Breast epithelium (tissue), 4 donors: ENCODE measurements around the gene POR. TPM values are rescaled to one million over a fixed set of nuclear protein-coding genes. Genes with fewer than 3 reads are reported as not detected.

Experiments
- DNase-seq, 2 donors: peaks; one replicate each; pipeline ENCODE4 v3.0.0-alpha.2; 2019; ENCODE audit warnings: low spot score in 2 of 2
- H3K27ac ChIP-seq, 2 donors: fragments of 200-600 bp; sonication (generic) in 1 of 2; one replicate each; pipeline ENCODE4 v1.5.1; 2016 to 2019; ENCODE audit warnings: mild to moderate bottlenecking in 1 of 2
- H3K27me3 ChIP-seq, 2 donors: fragments of 200-600 bp; sonication (generic) in 1 of 2; one replicate each; pipeline versions ENCODE4 v1.5.1 to v1.6.0; 2017 to 2019; ENCODE audit warnings: control low read depth in 1 of 2, mild to moderate bottlenecking in 1 of 2
- H3K36me3 ChIP-seq: fragments of 200-600 bp; one replicate; pipeline ENCODE4 v1.5.1; 2019
- H3K4me1 ChIP-seq, 2 donors: fragments of 200-600 bp; sonication (generic); one replicate each; pipeline ENCODE4 v1.5.1; 2016 to 2019; ENCODE audit warnings: control low read depth in 1 of 2
- H3K4me3 ChIP-seq, 3 donors: fragments of 200-600 bp; sonication (generic); 1 replicate in 2 of 3; 2 replicates in 1 of 3; pipeline ENCODE4 v1.5.1; 2016 to 2019; ENCODE audit warnings: mild to moderate bottlenecking in 3 of 3, moderate library complexity in 2 of 3
- H3K9me3 ChIP-seq, 2 donors: fragments of 200-600 bp; sonication (generic) in 1 of 2; one replicate each; pipeline ENCODE4 v1.5.1; 2016 to 2019; ENCODE audit warnings: control low read depth in 1 of 2
- POLR2A ChIP-seq: fragments of 450-650 bp; IDR thresholded peaks from one replicate; pipeline ENCODE4 v1.6.1; 2016; ENCODE audit warnings: antibody characterized with exemption, mild to moderate bottlenecking, moderate library complexity
- POLR2AphosphoS5 ChIP-seq, 3 donors: sonication (generic); formaldehyde crosslinking; IDR thresholded peaks; one replicate each; pipeline ENCODE4 v1.6.1; 2017; ENCODE audit warnings: antibody characterized with exemption in 3 of 3
- intact Hi-C: fragments of 100-400 bp; cut with DNase I; formaldehyde crosslinking; loops from one replicate; pipeline ENCODE4 v1.15.1; 2023; ENCODE audit warnings: low total_unique reads
- total RNA-seq, 3 donors: library from RNA; depleted of rRNA; stranded (reverse); fragments of >200 nt; gene quantifications; one replicate each; pipeline ENCODE4 v1.1.0, GENCODE V29; 2016
- TF ChIP-seq, protein P1 (sequence below), 3 donors: fragments of 450-650 bp; IDR thresholded peaks; one replicate each; pipeline ENCODE4 v1.5.1; 2016 to 2017; ENCODE audit warnings: antibody characterized with exemption in 3 of 3, mild to moderate bottlenecking in 3 of 3, moderate library complexity in 3 of 3

Gene POR
- total RNA-seq, 3 donors from 2014 or later, result 62.1 to 123 (median 87.7) TPM

DNA sequence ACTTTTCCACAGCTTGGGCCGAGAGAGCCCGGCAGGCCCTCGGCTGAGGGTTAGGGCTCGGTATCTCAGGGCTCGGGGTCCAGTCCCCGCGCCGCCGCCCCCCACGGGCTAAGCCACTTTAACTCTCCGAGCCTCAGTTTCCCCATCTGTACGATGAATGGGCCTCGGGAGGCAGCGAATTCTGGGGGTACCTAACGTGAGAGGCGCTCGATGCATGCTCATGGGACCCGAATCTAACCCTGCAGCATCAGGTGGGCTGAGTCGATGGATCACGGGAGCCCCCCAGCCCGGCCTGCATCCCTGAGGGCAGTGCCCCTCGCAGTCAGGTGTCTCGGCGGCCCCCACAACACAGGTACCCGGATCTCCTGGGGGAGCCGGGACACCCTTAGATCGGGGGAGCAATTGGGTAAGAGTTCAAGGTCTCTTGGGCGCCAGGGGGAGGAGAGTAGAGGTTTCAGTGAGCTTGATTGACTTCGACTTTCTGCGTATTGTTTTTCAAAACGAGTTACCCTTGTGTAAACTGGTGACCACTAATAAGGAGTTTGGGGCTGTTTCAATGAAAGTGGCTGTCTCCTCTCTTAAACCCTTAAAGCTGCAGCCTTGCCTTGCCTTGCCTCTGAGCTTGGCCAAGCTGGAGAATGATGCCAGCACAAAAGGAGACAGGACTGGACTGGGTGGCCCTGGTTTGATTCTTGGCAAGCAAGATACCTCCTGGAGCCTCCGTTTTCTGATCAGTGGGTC lies 631 bp downstream of the POR start:
- DNase-seq, result no peak
- H3K27me3 ChIP-seq, result no peaks in the 10 kb centered on the region
- peak overlapping the region; percentile 91 for H3K27ac ChIP-seq
- H3K9me3 ChIP-seq, result no peaks in the 10 kb centered on the region
- peak overlapping the region; percentile 98 to 99 (median 98) for H3K4me3 ChIP-seq
- intact Hi-C loops, result no loop called here
- no peaks in the 10 kb centered on the region for H3K4me1 ChIP-seq
- TF ChIP-seq, protein P1, sequence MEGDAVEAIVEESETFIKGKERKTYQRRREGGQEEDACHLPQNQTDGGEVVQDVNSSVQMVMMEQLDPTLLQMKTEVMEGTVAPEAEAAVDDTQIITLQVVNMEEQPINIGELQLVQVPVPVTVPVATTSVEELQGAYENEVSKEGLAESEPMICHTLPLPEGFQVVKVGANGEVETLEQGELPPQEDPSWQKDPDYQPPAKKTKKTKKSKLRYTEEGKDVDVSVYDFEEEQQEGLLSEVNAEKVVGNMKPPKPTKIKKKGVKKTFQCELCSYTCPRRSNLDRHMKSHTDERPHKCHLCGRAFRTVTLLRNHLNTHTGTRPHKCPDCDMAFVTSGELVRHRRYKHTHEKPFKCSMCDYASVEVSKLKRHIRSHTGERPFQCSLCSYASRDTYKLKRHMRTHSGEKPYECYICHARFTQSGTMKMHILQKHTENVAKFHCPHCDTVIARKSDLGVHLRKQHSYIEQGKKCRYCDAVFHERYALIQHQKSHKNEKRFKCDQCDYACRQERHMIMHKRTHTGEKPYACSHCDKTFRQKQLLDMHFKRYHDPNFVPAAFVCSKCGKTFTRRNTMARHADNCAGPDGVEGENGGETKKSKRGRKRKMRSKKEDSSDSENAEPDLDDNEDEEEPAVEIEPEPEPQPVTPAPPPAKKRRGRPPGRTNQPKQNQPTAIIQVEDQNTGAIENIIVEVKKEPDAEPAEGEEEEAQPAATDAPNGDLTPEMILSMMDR (IDR thresholded peaks at IDR 0.05), result no peak
- TF ChIP-seq POLR2AphosphoS5 (IDR thresholded peaks at IDR 0.05) (no peak), POLR2A (no peak)
- no peaks in the 10 kb centered on the region for H3K36me3 ChIP-seq

DNA sequence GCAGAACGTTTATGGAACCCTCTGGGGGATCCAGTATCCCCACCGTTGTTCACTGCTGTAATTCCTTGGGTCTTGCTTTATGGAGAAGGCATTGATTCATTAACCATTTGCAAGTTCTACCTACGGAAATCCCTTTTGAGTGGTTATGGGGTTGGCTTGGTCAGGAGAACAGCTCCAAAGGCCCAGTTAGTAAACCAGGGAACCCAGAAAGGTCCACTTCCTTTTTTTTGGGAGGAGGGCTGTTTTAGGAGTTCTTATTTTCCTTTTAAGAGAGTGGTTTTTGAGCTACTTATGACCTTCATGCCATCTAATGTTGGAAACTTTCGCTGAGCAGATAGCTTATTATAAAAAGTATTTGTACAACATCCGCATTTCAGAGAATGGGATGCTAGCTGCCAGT lies 1.3 kb downstream of the POR start:
- Histone ChIP-seq H3K4me3 (peak overlapping the region; percentile 98 to 99 (median 98)), H3K9me3 (no peaks in the 10 kb centered on the region), H3K27me3 (no peaks in the 10 kb centered on the region), H3K36me3 (no peaks in the 10 kb centered on the region), H3K4me1 (no peaks in the 10 kb centered on the region), H3K27ac (peak overlapping the region in 1 of 2 donors; percentile 91)
- intact Hi-C loops, result no loop called here
- no peak for DNase-seq
- TF ChIP-seq, protein P1 (IDR thresholded peaks at IDR 0.05), result no peak
- TF ChIP-seq POLR2AphosphoS5 (IDR thresholded peaks at IDR 0.05), result no peak
- TF ChIP-seq POLR2A, result no peak

DNA sequence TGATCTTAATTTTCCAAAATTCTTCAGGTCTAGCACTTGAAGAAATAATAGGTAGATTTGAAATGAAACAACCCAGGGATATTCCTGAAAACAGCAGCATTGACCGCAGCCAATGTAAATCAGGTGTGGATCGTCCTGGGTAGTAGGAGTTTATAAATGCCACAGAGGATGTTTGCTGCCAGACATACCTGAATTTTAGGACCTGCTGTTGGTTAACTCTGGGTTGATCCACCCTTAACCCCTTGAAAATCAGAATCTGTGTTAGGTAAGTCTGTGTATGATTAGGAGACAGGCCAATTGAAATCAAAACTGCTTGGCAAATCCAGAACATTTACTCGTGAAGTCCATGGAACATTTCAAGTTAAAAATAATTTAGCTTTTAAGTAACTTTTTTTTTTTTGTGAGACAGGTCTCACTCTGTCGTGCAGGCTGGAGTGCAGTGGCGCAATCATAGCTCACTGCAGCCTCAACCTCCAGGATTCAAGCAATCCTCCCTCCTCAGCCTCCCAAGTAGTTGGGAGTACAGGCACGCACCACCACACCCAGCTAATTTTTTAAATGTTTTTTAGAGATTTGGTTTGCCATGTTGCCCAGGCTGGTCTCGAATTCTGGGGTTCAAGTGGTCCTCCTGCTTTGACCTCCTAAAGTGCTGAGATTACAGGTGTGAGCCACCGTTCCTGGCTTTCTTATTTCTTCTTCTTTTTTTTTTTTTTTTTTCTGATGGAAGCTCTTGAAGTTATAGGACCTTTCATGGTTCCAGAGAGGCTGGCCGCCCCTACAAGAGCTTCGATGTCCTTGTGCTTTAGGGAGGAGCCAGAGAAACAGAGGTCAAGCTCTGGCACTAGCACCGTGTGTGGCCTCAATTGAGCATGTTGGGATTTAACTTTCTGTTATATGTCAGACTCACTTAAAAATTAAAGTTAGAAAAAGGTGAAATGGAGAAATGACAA lies 2.0 kb downstream of the POR start:
- intact Hi-C loops, result no loop called here
- Histone ChIP-seq H3K4me3 (peak overlapping the region in 1 of 3 donors; percentile 98), H3K4me1 (no peaks in the 10 kb centered on the region), H3K9me3 (no peaks in the 10 kb centered on the region), H3K27ac (no peak overlapping the region), H3K27me3 (no peaks in the 10 kb centered on the region), H3K36me3 (no peaks in the 10 kb centered on the region)
- no peak for DNase-seq
- TF ChIP-seq POLR2AphosphoS5 (IDR thresholded peaks at IDR 0.05), result no peak

DNA sequence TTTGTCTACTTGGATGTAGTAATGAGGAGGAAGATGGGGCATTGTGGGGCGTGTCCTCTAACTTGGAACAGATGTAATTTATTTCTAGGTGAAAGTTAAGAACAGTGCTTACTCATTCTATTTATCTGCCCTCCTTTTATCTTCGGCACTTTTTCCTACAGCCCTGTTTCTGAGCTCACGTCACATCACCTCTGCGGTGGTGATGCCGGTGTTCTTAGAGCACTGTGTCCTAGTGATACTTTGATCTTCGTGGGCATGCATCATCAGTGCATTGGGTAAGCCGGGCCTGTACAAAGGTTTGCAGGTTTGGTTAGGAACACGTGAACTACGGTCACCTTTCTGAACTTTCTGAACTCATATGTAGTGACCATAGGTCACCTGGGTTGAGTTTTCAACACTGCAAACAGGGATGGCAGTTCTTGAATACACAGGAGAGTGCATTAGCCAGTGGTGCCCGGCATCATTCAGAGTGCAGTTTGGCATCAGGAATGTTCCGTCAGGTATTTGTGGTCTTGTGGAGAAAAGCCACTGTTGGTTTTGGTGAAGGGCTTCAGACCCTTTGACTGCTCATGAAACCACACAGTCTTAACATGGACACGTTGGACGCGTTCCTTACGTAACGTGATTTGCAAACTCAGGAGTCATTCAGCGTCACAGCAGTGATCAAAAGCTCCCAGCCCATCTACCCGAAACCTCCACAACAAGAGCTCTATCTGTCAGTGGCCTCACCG lies 5.6 kb downstream of the POR start:
- H3K27ac ChIP-seq, result no peak overlapping the region
- intact Hi-C loops, result no loop called here
- no peak for DNase-seq
- H3K27me3 ChIP-seq, result no peaks in the 10 kb centered on the region
- H3K36me3 ChIP-seq, result no peaks in the 10 kb centered on the region
- H3K9me3 ChIP-seq, result no peaks in the 10 kb centered on the region
- H3K4me1 ChIP-seq, result no peaks in the 10 kb centered on the region
- TF ChIP-seq, protein P1 (IDR thresholded peaks at IDR 0.05), result no peak
- TF ChIP-seq POLR2A (no peak), POLR2AphosphoS5 (IDR thresholded peaks at IDR 0.05) (no peak)
- no peak overlapping the region for H3K4me3 ChIP-seq

DNA sequence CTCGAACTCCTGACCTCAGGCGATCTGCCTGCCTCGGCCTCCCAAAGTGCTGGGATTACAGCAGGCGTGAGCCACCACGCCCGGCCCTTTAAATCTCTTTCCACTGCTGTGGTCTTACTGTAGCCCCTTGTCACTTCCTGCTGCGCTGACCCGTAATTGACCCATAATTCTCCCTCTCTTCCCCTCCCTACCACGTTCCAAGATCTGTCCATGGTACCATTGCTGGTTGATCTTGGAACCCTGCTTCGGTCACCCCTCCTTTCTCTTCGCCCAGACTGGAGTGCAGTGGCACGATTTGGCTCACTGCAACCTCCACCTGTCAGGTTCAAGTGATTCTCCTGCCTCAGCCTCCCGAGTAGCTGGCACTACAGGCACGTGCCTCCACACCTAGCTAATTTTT lies 6.5 kb downstream of the POR start:
- no peaks in the 10 kb centered on the region for H3K36me3 ChIP-seq
- no peaks in the 10 kb centered on the region for H3K9me3 ChIP-seq
- DNase-seq, result no peak
- intact Hi-C loops, result no loop called here
- H3K27me3 ChIP-seq, result no peaks in the 10 kb centered on the region
- no peak overlapping the region for H3K27ac ChIP-seq
- H3K4me3 ChIP-seq, result no peak overlapping the region
- H3K4me1 ChIP-seq, result no peaks in the 10 kb centered on the region
- no peak for TF ChIP-seq POLR2A
- no peak for TF ChIP-seq POLR2AphosphoS5 (IDR thresholded peaks at IDR 0.05)
- TF ChIP-seq, protein P1 (IDR thresholded peaks at IDR 0.05), result no peak
